NCI-H146 treated with DMSO at 0.1 percent for 48 hours (cell line): Measurements from ENCODE around the gene TERB2.
"Not testable (repeated sequence)": the region's sequence is repeated elsewhere in the genome, so short reads cannot be mapped to it uniquely, and the experiment has no call there.

Source experiments
- DNase-seq: peaks from one replicate; lab custom pipeline; 2025; ENCODE audit not compliant: unreplicated experiment; lab: John Stamatoyannopoulos, UW

The TERB2 gene

DNA sequence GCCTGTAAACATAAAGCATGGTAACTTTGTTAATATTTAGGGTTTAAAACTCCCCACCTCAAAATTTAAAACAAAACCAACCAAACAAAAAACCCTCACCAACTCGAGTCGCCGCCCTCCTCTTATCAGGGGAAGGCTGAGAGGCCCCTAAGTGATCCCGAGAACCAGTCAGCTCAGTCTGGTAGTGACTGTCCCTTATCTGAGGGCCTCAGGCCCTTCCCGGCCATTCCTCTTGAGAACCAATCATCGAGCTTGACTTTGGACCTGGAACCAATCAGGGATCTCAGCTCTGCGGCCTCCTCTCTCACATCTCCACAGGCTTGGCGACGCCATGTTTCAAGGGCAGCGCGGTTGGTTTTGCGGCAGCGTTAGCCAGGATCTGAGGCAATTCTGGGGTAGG, at the start of gene TERB2:
TSS of gene TERB2 (plus strand) at position 300 of the 400 bp plus-strand sequence. CDS start at position 332, 32 bp downstream.
- no peak for DNase-seq

- DNase-seq: no peak
These were observed 47.1 kb upstream of the TERB2 start for GRCh38 chr15:44909423-44909822.

GRCh38 chr15:44910981-44911625, 45.4 kb upstream of the TERB2 start:
- no peak for DNase-seq

DNA sequence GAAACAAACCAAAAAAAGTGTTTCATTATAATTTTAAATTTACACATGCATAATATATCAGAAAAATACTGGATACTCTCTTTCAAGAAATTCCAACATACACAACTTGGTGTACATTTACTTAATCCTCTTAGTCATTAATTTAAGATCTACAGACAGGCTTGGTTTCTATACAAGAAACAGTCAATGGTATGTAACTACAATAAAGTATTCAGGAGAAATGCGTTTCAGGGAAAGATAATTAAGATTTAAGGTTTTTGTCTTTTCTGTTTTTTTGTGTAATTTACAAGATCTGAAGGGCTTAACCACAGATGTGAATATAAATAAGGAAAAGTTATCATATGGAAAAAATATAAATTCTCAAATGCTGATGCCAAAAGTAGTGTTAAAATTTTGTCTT, 44.3 kb upstream of the TERB2 start:
- DNase-seq: not testable (repeated sequence)

- peak; percentile 15 for DNase-seq
These were observed 43.5 kb upstream of the TERB2 start for GRCh38 chr15:44912974-44913448.

DNA sequence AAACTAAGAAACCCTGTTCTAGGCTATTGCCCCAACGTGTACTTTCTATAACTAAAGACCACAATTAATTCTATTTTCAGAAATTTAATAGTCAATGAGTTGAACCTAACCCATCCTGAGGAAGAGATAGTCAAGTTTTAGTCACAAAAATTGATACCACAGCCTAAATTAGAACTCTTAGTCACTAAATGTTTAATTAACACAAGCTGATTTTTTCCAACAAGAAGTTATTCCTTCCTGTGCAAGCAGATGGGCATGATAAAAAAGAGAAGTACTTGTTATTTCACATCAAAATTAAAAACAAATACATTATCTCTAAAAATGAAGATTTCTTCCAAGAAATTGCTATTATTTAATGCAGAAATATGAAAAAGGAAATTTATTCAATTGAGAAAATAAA, 38.4 kb upstream of the TERB2 start:
- DNase-seq: no peak

DNA sequence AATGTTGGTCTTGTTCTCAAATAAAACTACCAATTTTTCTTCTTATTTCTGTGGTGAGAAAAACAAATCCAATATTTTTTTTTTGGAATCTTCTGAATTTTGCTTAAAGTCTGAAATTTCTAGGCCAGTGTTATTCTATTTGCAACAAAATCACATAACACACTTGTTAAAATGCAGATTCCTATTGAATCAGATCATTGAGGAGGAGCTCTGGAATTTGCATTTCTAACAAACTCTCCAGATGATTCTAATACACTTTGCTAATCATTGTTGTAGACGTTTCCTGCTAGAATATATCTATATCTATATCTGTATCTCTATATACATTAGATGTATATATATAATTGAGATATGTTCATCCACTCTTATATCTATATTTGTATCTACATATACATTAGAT, 27.8 kb upstream of the TERB2 start:
- DNase-seq: not testable (repeated sequence)

GRCh38 chr15:44930283-44930682, 26.2 kb upstream of the TERB2 start:
- DNase-seq: not testable (repeated sequence)

GRCh38 chr15:44958302-44958701, 1.8 kb downstream of the TERB2 start:
- not testable (repeated sequence) for DNase-seq

- DNase-seq: no peak
These were observed 12.0 kb downstream of the TERB2 start for GRCh38 chr15:44968475-44968874.

DNA sequence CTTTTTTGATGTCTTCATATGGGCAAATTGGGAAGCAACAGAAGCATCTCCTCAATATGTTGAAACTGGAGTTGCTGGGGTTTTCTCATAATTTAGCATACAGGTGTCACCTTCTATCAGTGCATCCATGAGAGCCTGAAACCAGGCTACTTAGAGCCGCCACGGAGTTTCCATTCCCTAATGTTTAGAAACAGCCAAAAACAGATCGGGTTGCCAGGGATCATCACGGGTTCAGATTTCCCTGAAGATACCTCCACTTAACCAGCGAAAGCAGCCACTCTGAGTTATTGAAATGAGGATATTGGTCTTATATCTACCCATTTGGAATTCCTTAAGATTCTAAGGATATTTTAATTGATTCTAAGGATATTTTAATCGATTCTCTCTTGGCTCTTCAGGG, 14.5 kb downstream of the TERB2 start:
- DNase-seq: peak; percentile 21

GRCh38 chr15:44976183-44976582, 19.7 kb downstream of the TERB2 start:
- DNase-seq: not testable (repeated sequence)

GRCh38 chr15:44977781-44978180, 21.3 kb downstream of the TERB2 start:
- peak; percentile 88 for DNase-seq

- DNase-seq: not testable (repeated sequence)
These were observed 23.3 kb downstream of the TERB2 start for GRCh38 chr15:44979617-44980339.

DNA sequence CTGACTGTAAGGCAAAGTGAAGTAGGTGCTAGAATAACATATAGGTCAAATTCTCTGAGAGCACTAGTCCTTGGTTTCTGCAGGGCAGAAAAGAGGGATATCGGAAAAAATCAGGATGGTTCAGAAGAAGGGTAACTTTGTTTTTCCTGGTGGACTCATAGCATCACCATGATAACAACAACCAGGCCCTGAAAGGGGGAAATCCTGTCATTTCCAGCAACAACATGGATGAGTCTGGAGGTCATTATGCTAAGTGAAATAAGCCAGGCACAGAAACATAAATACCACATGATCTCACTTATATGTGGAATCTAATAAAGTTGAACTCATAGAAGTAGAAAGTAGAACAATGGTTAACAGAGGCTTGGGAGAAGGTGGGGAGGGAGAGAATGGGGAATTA, 27.7 kb downstream of the TERB2 start:
- not testable (repeated sequence) for DNase-seq

DNA sequence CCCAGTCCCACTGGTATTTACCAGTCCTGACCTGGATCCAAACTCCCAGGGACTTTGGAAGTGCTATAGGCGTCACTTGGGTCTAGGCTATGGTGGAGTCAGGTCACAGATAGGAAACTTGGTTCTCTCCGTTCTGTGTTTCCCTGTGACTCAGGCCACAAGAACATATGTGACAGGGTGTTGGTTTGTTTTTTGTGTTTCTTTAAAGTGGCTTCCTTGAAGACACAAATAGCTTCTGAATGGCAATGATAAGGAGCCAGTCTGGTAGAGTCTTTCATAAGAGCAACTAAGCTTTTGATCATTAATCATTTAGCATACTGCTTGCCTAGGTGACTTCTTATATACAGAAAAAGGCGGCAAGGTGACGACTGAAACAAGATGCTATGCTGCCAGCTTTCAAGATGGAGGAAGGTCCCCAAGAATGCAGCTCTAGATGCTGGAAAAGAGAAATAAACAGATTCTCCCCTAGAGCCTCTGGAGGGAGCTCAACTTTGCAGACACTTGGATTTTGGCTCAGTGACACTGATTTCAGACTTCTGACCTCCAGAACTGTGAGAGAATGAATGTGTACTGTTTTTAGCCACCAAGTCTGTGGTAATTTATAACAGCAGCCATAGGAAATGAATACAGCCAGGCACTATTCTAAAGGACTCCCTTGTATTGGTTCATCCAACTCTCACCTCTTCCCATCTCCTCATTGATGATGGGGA, 30.0 kb downstream of the TERB2 start:
- not testable (repeated sequence) for DNase-seq

GRCh38 chr15:44987711-44988110, 31.2 kb downstream of the TERB2 start:
- not testable (repeated sequence) for DNase-seq

- not testable (repeated sequence) for DNase-seq
These were observed 31.8 kb downstream of the TERB2 start for GRCh38 chr15:44988184-44988869.

DNA sequence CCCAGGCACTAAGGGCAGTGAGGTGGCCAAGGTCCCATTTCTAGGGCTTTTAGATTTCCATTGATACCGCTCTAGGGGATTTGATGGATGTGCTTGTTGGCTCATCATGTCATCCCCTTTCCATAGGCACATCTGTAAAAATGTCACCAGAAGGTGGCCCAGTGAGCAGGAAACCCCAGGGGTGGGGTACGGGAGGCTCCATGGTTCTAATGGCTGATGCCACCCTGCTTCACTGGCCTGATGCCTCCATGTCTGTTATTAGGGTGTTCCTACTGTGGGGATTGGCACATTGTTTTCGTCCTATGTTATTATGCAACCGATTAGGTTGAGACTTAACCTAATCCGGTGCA, 32.4 kb downstream of the TERB2 start:
- DNase-seq: not testable (repeated sequence)

DNA sequence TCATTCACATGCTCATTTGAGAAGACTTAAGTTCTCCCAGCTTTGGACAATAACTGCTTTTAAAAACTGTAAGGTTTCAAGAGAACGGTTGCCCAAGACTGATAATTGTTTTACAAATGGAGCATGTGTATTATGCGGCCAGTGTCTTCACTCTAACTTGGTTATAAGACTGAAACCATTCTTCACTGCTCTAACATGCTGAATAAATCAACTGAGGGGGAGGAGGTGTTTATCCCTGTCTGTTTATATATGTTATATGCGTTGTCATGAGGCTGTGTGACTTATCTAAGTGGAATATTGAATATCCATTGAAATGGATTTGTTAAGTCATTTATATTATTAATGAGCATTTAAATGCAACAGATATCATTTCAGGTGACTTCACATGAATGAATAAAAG, 41.1 kb downstream of the TERB2 start:
- DNase-seq: not testable (repeated sequence)

- DNase-seq: no peak
These were observed 42.6 kb downstream of the TERB2 start for GRCh38 chr15:44999105-44999504.
